MM.1S (cell line): ENCODE data around the gene WDR70.
"Not testable (repeated sequence)": the region's sequence is repeated elsewhere in the genome, so short reads cannot be mapped to it uniquely, and the experiment has no call there.

Source experiments
- DNase-seq: peaks from one replicate; pipeline ENCODE4 v3.0.0-alpha.2; 2015
- H2AFZ ChIP-seq: fragments of 300-600 bp; sonication (generic); 2 replicates; pipeline ENCODE4 v1.6.0; 2016; ENCODE audit warnings: antibody characterized with exemption, low read length
- H3F3A ChIP-seq: fragments of 300-600 bp; sonication (generic); 2 replicates; pipeline ENCODE4 v1.6.1; 2016; ENCODE audit warnings: mild to moderate bottlenecking, antibody characterized with exemption, low read length, moderate library complexity, mixed read lengths; ENCODE audit not compliant: insufficient read depth
- H3K27ac ChIP-seq: fragments of 300-600 bp; sonication (generic); 2 replicates; pipeline ENCODE4 v1.5.1; 2016; ENCODE audit warnings: mild to moderate bottlenecking, low read length
- H3K27me3 ChIP-seq: fragments of 300-600 bp; sonication (generic); replicated peaks from 2 replicates; pipeline ENCODE4 v1.6.0; 2016; ENCODE audit warnings: low read length; ENCODE audit not compliant: insufficient read depth
- H3K36me3 ChIP-seq: fragments of 300-600 bp; sonication (generic); replicated peaks from 2 replicates; pipeline ENCODE4 v1.6.1; 2016; ENCODE audit warnings: mild to moderate bottlenecking, low read length, mixed read lengths; ENCODE audit not compliant: insufficient read depth
- H3K4me1 ChIP-seq: fragments of 300-600 bp; sonication (generic); 2 replicates; pipeline ENCODE4 v1.6.1; 2016; ENCODE audit warnings: low read length, mixed read lengths
- H3K4me2 ChIP-seq: fragments of 300-600 bp; sonication (generic); 2 replicates; pipeline ENCODE4 v1.6.0; 2016; ENCODE audit warnings: low read depth, low read length
- H3K4me3 ChIP-seq: fragments of 300-600 bp; sonication (generic); 2 replicates; pipeline ENCODE4 v1.5.1; 2016; ENCODE audit warnings: low read length, mixed read lengths
- H3K79me2 ChIP-seq: fragments of 300-600 bp; sonication (generic); 2 replicates; pipeline ENCODE4 v1.6.1; 2016; ENCODE audit warnings: mixed run types, low read length, mixed read lengths
- H3K9ac ChIP-seq: fragments of 300-600 bp; sonication (generic); 2 replicates; pipeline ENCODE4 v1.6.1; 2016; ENCODE audit warnings: low read length, mixed read lengths
- H3K9me2 ChIP-seq: fragments of 300-600 bp; sonication (generic); replicated peaks from 2 replicates; pipeline ENCODE4 v1.6.1; 2016; ENCODE audit warnings: mild to moderate bottlenecking, low read length, mixed read lengths; ENCODE audit not compliant: insufficient read depth
- H3K9me3 ChIP-seq: fragments of 300-600 bp; sonication (generic); replicated peaks from 2 replicates; pipeline ENCODE4 v1.6.1; 2016; ENCODE audit warnings: mild to moderate bottlenecking, low read length, mixed read lengths; ENCODE audit not compliant: insufficient read depth
- H4K20me1 ChIP-seq: fragments of 300-600 bp; sonication (generic); 2 replicates; pipeline ENCODE4 v1.6.1; 2016; ENCODE audit warnings: mild to moderate bottlenecking, low read length, moderate library complexity, mixed read lengths; ENCODE audit not compliant: insufficient read depth
- CTCF ChIP-seq: fragments of 300-600 bp; sonication (generic); IDR thresholded peaks from 2 replicates; pipeline ENCODE4 v1.5.1; 2016; ENCODE audit warnings: antibody characterized with exemption, low read length, mixed read lengths
- EZH2 ChIP-seq: fragments of 300-600 bp; sonication (generic); optimal IDR thresholded peaks from 2 replicates; pipeline ENCODE3; 2017; ENCODE audit warnings: low read depth, mild to moderate bottlenecking, antibody characterized with exemption, low read length, mixed read lengths
- EZH2phosphoT487 ChIP-seq: fragments of 300-600 bp; sonication (generic); IDR thresholded peaks from 2 replicates; pipeline ENCODE4 v1.6.1; 2018; ENCODE audit warnings: antibody characterized with exemption, low read length

The WDR70 gene

DNA sequence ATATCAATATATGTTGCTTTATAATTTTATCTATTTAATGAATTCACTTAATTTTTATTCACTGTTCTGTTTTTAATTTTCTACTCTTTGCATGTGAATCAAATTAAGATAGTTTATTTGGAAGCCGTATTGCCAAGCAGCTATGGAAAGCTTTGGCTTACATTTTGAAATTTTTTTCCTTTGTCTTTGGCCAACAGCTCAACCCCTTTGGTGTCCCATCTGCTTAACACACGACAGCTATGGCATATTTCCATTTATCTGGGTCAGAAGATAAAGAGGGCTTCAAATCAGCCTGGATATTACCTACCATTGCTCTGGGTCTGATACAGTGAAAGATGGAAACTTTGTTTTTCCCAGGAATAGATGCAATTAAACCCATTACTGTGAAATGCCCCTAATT, 201.0 kb downstream of the WDR70 start:
- Histone ChIP-seq H3K9ac (no peak overlapping the region), H3K4me2 (no peak overlapping the region), H3K9me3 (no peaks in the 10 kb centered on the region), H3K36me3 (no peaks in the 10 kb centered on the region), H3K27me3 (no peaks in the 10 kb centered on the region), H3K4me3 (no peak overlapping the region), H3K79me2 (no peaks in the 10 kb centered on the region), H3K4me1 (no peaks in the 10 kb centered on the region), H3F3A (no peaks in the 10 kb centered on the region), H4K20me1 (no peaks in the 10 kb centered on the region), H3K27ac (no peak overlapping the region), H3K9me2 (no peaks in the 10 kb centered on the region), H2AFZ (no peak overlapping the region)
- DNase-seq: no peak
- TF ChIP-seq EZH2phosphoT487 (no peak), EZH2 (no peak), CTCF (no peak)

- Histone ChIP-seq H3K79me2 (no peaks in the 10 kb centered on the region), H3K36me3 (no peaks in the 10 kb centered on the region), H4K20me1 (no peaks in the 10 kb centered on the region), H3K4me1 (no peaks in the 10 kb centered on the region), H3K27ac (no peak overlapping the region), H3K27me3 (no peaks in the 10 kb centered on the region), H2AFZ (no peak overlapping the region), H3K4me2 (no peak overlapping the region), H3F3A (no peaks in the 10 kb centered on the region), H3K9ac (no peak overlapping the region), H3K9me3 (no peaks in the 10 kb centered on the region), H3K4me3 (no peak overlapping the region), H3K9me2 (no peaks in the 10 kb centered on the region)
- DNase-seq: no peak
- TF ChIP-seq EZH2: no peak
- TF ChIP-seq CTCF: no peak
- TF ChIP-seq EZH2phosphoT487: no peak
Observed at GRCh38 chr5:37582202-37582601, 203.1 kb downstream of the WDR70 start.

GRCh38 chr5:37593292-37593691, 214.2 kb downstream of the WDR70 start:
- not testable (repeated sequence) for H3K36me3 ChIP-seq, H3K27ac ChIP-seq, H2AFZ ChIP-seq, H4K20me1 ChIP-seq, H3K9me3 ChIP-seq, H3K79me2 ChIP-seq, H3K4me3 ChIP-seq, H3K27me3 ChIP-seq, H3K4me1 ChIP-seq, H3K9me2 ChIP-seq, DNase-seq, H3K9ac ChIP-seq, H3K4me2 ChIP-seq, H3F3A ChIP-seq

- not testable (repeated sequence) for H3K9me3 ChIP-seq, H3K9me2 ChIP-seq, H3F3A ChIP-seq, H3K9ac ChIP-seq, H3K4me1 ChIP-seq, H2AFZ ChIP-seq, H3K4me2 ChIP-seq, DNase-seq, H3K79me2 ChIP-seq, H4K20me1 ChIP-seq, H3K27ac ChIP-seq, H3K4me3 ChIP-seq, H3K36me3 ChIP-seq, H3K27me3 ChIP-seq
Observed at GRCh38 chr5:37594864-37595263, 215.7 kb downstream of the WDR70 start.
